HepG2 (cell line): ENCODE results near the gene FBXO11. TPM values are rescaled to one million over a fixed set of nuclear protein-coding genes. Genes with fewer than 3 reads are reported as not detected.

Experiments used
- ATAC-seq: fragments of 200-7000 bp; cut with Tn5 transposase; 3 replicates; pipeline ENCODE4 v1.9.1; 2020; ENCODE audit warnings: mild to moderate bottlenecking, moderate library complexity
- BruUV-seq: library from RNA; stranded (reverse); fragments of 400-500 nt; replicated peaks from 2 replicates; lab custom pipeline; 2021; lab: Mats Ljungman, UMichigan
- CTCF ChIA-PET: fragments of 300-600 bp; formaldehyde crosslinking; extraction: SDS; loops from one replicate; lab custom pipeline; 2021; ENCODE audit warnings: low total read pairs, inconsistent platforms, low intra/inter-chr PET ratio; lab: Yijun Ruan, JAX
- POLR2A ChIA-PET: fragments of 350-600 bp; sonication (Branson Sonifier 250); formaldehyde crosslinking; loops from one replicate; lab custom pipeline; 2020; ENCODE audit warnings: antibody characterized with exemption, inconsistent platforms; lab: Yijun Ruan, JAX
- DNase-seq: peaks from one replicate; pipeline ENCODE4 v3.0.0-alpha.2; 2015; ENCODE audit warnings: low spot score
- FAIRE-seq: peaks from 3 replicates; lab custom pipeline; 2011; peaks lifted over from hg19 to GRCh38; lab: Jason Lieb, UNC
- H2AFZ ChIP-seq: one replicate; pipeline ENCODE4 v1.6.1; 2011; ENCODE audit warnings: low read length, inconsistent platforms
- H3K27ac ChIP-seq: fragments of 300-600 bp; 3 replicates; pipeline ENCODE4 v1.8.0; 2011; ENCODE audit warnings: mixed run types, mild to moderate bottlenecking, mixed read lengths, low read length, inconsistent platforms; ENCODE audit not compliant: insufficient read depth; ENCODE audit errors: extremely low read length
- H3K27me3 ChIP-seq, 2 experiments: fragments of 200-600 bp in 1 of 2; 2 replicates in 1 of 2; 3 replicates in 1 of 2; pipeline versions ENCODE4 v1.6.0 to v1.8.0; 2011; ENCODE audit warnings: low read length in 2 of 2, mild to moderate bottlenecking in 2 of 2, moderate library complexity in 2 of 2, inconsistent platforms in 1 of 2; ENCODE audit not compliant: insufficient read depth in 2 of 2, control insufficient read depth in 1 of 2
- H3K36me3 ChIP-seq, 2 experiments: fragments of 200-600 bp in 1 of 2; replicated peaks in 1 of 2; 2 replicates in 1 of 2; 3 replicates in 1 of 2; pipeline versions ENCODE4 v1.5.1 to v1.8.0; 2011; ENCODE audit warnings: low read length in 2 of 2, inconsistent platforms in 1 of 2; ENCODE audit not compliant: insufficient read depth in 2 of 2, control insufficient read depth in 1 of 2
- H3K4me1 ChIP-seq: 2 replicates; pipeline ENCODE4 v1.5.1; 2012; ENCODE audit warnings: low read length, inconsistent platforms; ENCODE audit not compliant: insufficient read depth
- H3K4me2 ChIP-seq: 2 replicates; pipeline ENCODE4 v1.6.0; 2011; ENCODE audit warnings: low read depth, low read length, inconsistent platforms
- H3K4me3 ChIP-seq, 3 experiments: fragments of 200-600 bp in 1 of 3; sonication (generic), shearing (Covaris generic) in 1 of 3; replicated peaks in 1 of 3; 2 replicates each; pipeline ENCODE4 v1.5.1; 2011 to 2016; ENCODE audit warnings: low read length in 3 of 3, inconsistent platforms in 2 of 3, low read depth in 2 of 3, mild to moderate bottlenecking in 2 of 3, control low read depth in 1 of 3, mixed read lengths in 1 of 3; ENCODE audit not compliant: insufficient read depth in 1 of 3
- H3K79me2 ChIP-seq: one replicate; pipeline ENCODE4 v1.6.1; 2011; ENCODE audit warnings: low read length, inconsistent platforms; ENCODE audit not compliant: insufficient read depth
- H3K9ac ChIP-seq: 2 replicates; pipeline ENCODE4 v1.6.0; 2011; ENCODE audit warnings: mild to moderate bottlenecking, low read depth, low read length, inconsistent platforms; ENCODE audit not compliant: insufficient read depth
- H3K9me3 ChIP-seq: 2 replicates; pipeline ENCODE4 v1.5.1; 2012; ENCODE audit warnings: mild to moderate bottlenecking, low read length
- H4K20me1 ChIP-seq: 2 replicates; pipeline ENCODE4 v1.6.0; 2011; ENCODE audit warnings: inconsistent platforms, mild to moderate bottlenecking, low read length, moderate library complexity; ENCODE audit not compliant: insufficient read depth
- DNMT1 ChIP-seq: sonication (generic); formaldehyde crosslinking; IDR thresholded peaks from 2 replicates; pipeline ENCODE4 v1.5.1; 2020; ENCODE audit warnings: mild to moderate bottlenecking, missing genetic modification reagents
- FIP1L1 ChIP-seq: fragments of 200-400 bp; formaldehyde crosslinking; IDR thresholded peaks from 2 replicates; pipeline ENCODE4 v1.6.1; 2018; ENCODE audit warnings: low read depth, mild to moderate bottlenecking, low read length, moderate library complexity, borderline replicate concordance; ENCODE audit not compliant: insufficient read depth
- HHEX ChIP-seq: IDR thresholded peaks from 2 replicates; pipeline ENCODE4 v1.6.1; 2016; ENCODE audit warnings: control low read depth
- MAF1 ChIP-seq: sonication (generic); formaldehyde crosslinking; IDR thresholded peaks from 2 replicates; pipeline ENCODE4 v1.5.0; 2020; ENCODE audit warnings: missing genetic modification reagents, borderline replicate concordance
- PLSCR1 ChIP-seq: sonication (generic); formaldehyde crosslinking; IDR thresholded peaks from 2 replicates; pipeline ENCODE4 v1.5.0; 2020; ENCODE audit warnings: missing genetic modification reagents, mild to moderate bottlenecking, borderline replicate concordance
- RBM22 ChIP-seq: fragments of 200-400 bp; formaldehyde crosslinking; optimal IDR thresholded peaks from 2 replicates; pipeline ENCODE3; 2017; ENCODE audit warnings: mild to moderate bottlenecking, low read length, moderate library complexity
- TRIM24 ChIP-seq: sonication (generic); formaldehyde crosslinking; IDR thresholded peaks from 2 replicates; pipeline ENCODE4 v1.8.0; 2022; ENCODE audit warnings: mild to moderate bottlenecking, missing genetic modification reagents
- YEATS2 ChIP-seq: sonication (generic); formaldehyde crosslinking; IDR thresholded peaks from 2 replicates; pipeline ENCODE4 v1.4.0; 2020; ENCODE audit warnings: missing genetic modification reagents, borderline replicate concordance
- ZC3H13 ChIP-seq: sonication (generic); formaldehyde crosslinking; IDR thresholded peaks from 2 replicates; pipeline ENCODE4 v1.8.1; 2023; ENCODE audit warnings: mild to moderate bottlenecking, missing genetic modification reagents, moderate library complexity
- ZKSCAN5 ChIP-seq: sonication (generic); formaldehyde crosslinking; IDR thresholded peaks from 2 replicates; pipeline ENCODE4 v1.5.1; 2020; ENCODE audit warnings: mild to moderate bottlenecking, missing genetic modification reagents
- ZSCAN9 ChIP-seq: IDR thresholded peaks from 2 replicates; pipeline ENCODE4 v1.6.1; 2016; ENCODE audit warnings: borderline replicate concordance
- ZUFSP ChIP-seq: sonication (generic); formaldehyde crosslinking; IDR thresholded peaks from 2 replicates; pipeline ENCODE4 v1.9.0; 2021; ENCODE audit warnings: missing genetic modification reagents, mild to moderate bottlenecking, borderline replicate concordance
- WGBS: methylation state at CpG from one replicate; pipeline ENCODE4 v1.1.6; 2017; ENCODE audit warnings: low lambda C conversion rate; 5-methylcytosine and 5-hydroxymethylcytosine counted together
- in situ Hi-C: cut with HindIII; loops from 2 replicates; pipeline ENCODE4 v1.10.0; 2017; ENCODE audit warnings: low pct_unique_long_range_greater_than_20kb; ENCODE audit not compliant: extremely low pct_ligation_motif_present
- intact Hi-C: fragments of 100-400 bp; cut with micrococcal nuclease; formaldehyde crosslinking; loops from one replicate; pipeline ENCODE4 v1.10.0; 2022; ENCODE audit not compliant: unreplicated experiment
- polyA plus RNA-seq, 8 experiments: library from polyadenylated mRNA; depleted of rRNA in 3 of 8; stranded (reverse) in 7 of 8; unstranded in 1 of 8; fragments of >200 nt; fragmentation: Illumina TruSeq in 4 of 8; extraction: Trizol in 4 of 8; gene quantifications; 2 replicates each; pipeline versions ENCODE4 v1.2.1 to v1.2.3, GENCODE V29; 2011 to 2016; ENCODE audit warnings: low read depth in 4 of 8, missing spikeins in 1 of 8, mixed read lengths in 1 of 8; ENCODE audit not compliant: insufficient read depth in 1 of 8
- total RNA-seq, 5 experiments: library from RNA; depleted of rRNA; stranded (reverse); fragments of >200 nt; fragmentation: Illumina TruSeq; extraction: Trizol; gene quantifications; 2 replicates each; pipeline ENCODE4 v1.2.3, GENCODE V29; 2016; ENCODE audit warnings: low read depth in 1 of 5

FBXO11 gene
- total and polyA plus RNA-seq, 2 of the 13 experiments (the other 11 are each of a cell fraction or from before 2014, with no cell fraction given), result 27.9 to 47.6 TPM

- no peak for TF ChIP-seq MAF1 (CRISPR knock-in tag)
- TF ChIP-seq HHEX (CRISPR knock-in tag), result no peak
- TF ChIP-seq, all 625 proteins: peak for 0
Measured at GRCh38 chr2:47815764-47816163, 90.5 kb downstream of the FBXO11 start (continued).

- H3K9me3 ChIP-seq, result no peaks in the 10 kb centered on the region
- no peak overlapping the region for H3K4me3 ChIP-seq
- ATAC-seq, result peak; percentile 20; the same call in 2 of the 3 replicates
- H3K79me2 ChIP-seq, result no peaks in the 10 kb centered on the region
- H4K20me1 ChIP-seq, result no peaks in the 10 kb centered on the region
- H2AFZ ChIP-seq, result no peak overlapping the region
- H3K27me3 ChIP-seq, result no peaks in the 10 kb centered on the region
- no peak for FAIRE-seq
- H3K36me3 ChIP-seq, result peaks cover 10 to 71% of the 10 kb centered on the region in 2 experiments
- intact Hi-C loops, result no loop called here
- ChIA-PET CTCF (no interaction called here), POLR2A (no interaction called here)
- H3K27ac ChIP-seq, result no peak overlapping the region
- TF ChIP-seq ZSCAN9 (CRISPR knock-in tag) (no peak), RBM22 (peak; percentile 75)
- no peak overlapping the region for H3K9ac ChIP-seq
- WGBS, result 100% methylated on average over 1 of the region's 1 CpG
- in situ Hi-C loops, result no loop called here
- BruUV-seq, result no TSS peak
- no peak for DNase-seq
- H3K4me2 ChIP-seq, result no peak overlapping the region
- H3K4me1 ChIP-seq, result no peaks in the 10 kb centered on the region
Measured at GRCh38 chr2:47811668-47812067, 94.6 kb downstream of the FBXO11 start.

GRCh38 chr2:47810850-47811249, 95.4 kb downstream of the FBXO11 start:
- Histone ChIP-seq H3K36me3 (peaks cover 14 to 70% of the 10 kb centered on the region in 2 experiments), H3K79me2 (no peaks in the 10 kb centered on the region), H3K4me2 (no peak overlapping the region), H3K9ac (no peak overlapping the region), H2AFZ (no peak overlapping the region), H3K27me3 (no peaks in the 10 kb centered on the region), H3K4me3 (no peak overlapping the region), H4K20me1 (no peaks in the 10 kb centered on the region; the same call in 1 of the 2 replicates), H3K9me3 (no peaks in the 10 kb centered on the region), H3K27ac (no peak overlapping the region), H3K4me1 (no peaks in the 10 kb centered on the region)
- in situ Hi-C loops (no loop called here), intact Hi-C loops (no loop called here)
- ChIA-PET CTCF (no interaction called here), POLR2A (no interaction called here)
- no peak for ATAC-seq
- no peak for DNase-seq
- no TSS peak for BruUV-seq
- FAIRE-seq, result no peak
- TF ChIP-seq FIP1L1, result no peak
- TF ChIP-seq HHEX (CRISPR knock-in tag), result no peak
- TF ChIP-seq ZKSCAN5, result no peak
- TF ChIP-seq PLSCR1, result no peak
- TF ChIP-seq DNMT1 (CRISPR knock-in tag), result no peak
- TF ChIP-seq TRIM24 (CRISPR knock-in tag), result no peak
- no peak for TF ChIP-seq ZC3H13
- TF ChIP-seq ZUFSP, result no peak
- TF ChIP-seq YEATS2 (CRISPR knock-in tag), result no peak
